Measurements from ENCODE around the gene DGKE. TPM values are rescaled to one million over a fixed set of nuclear protein-coding genes. Genes with fewer than 3 reads are reported as not detected.
A peak's percentile ranks its signal among the peaks of the same experiment; 100 is the strongest.

Gene DGKE
- total RNA-seq, 1 donor from 2014 or later = 12.7 TPM

- H3K36me3 ChIP-seq = peaks cover 100% of the 10 kb centered on the region
- no peak for TF ChIP-seq CTCF (IDR thresholded peaks at IDR 0.05)
- ATAC-seq = peak in 1 of 2 donors; percentile 11
Observed at GRCh38 chr17:56898874-56899273, 64.9 kb downstream of the DGKE start.

GRCh38 chr17:56899403-56899802 is 65.5 kb downstream of the DGKE start:
- intact Hi-C loops (cut with DNase I) = no loop called here
- H3K27ac ChIP-seq = no peak overlapping the region
- no peaks in the 10 kb centered on the region for H3K9me3 ChIP-seq
- TF ChIP-seq CTCF (IDR thresholded peaks at IDR 0.05) = no peak
- H3K27me3 ChIP-seq (ENCODE audit: low read depth) = no peaks in the 10 kb centered on the region
- DNase-seq (no peak), ATAC-seq (no peak)
- H3K4me3 ChIP-seq = no peak overlapping the region
- peaks cover 7% of the 10 kb centered on the region for H3K4me1 ChIP-seq
- H3K36me3 ChIP-seq = peaks cover 100% of the 10 kb centered on the region

More at GRCh38 chr17:56898874-56899273, 64.9 kb downstream of the DGKE start:
- intact Hi-C loops (cut with DNase I) = no loop called here
- H3K4me3 ChIP-seq = no peak overlapping the region
- no peak overlapping the region for H3K27ac ChIP-seq
- H3K9me3 ChIP-seq = no peaks in the 10 kb centered on the region
- DNase-seq = no peak
- peaks cover 7% of the 10 kb centered on the region for H3K4me1 ChIP-seq
- no peaks in the 10 kb centered on the region for H3K27me3 ChIP-seq (ENCODE audit: low read depth)

- DNase-seq (no peak), ATAC-seq (no peak)
- no peak for TF ChIP-seq CTCF (IDR thresholded peaks at IDR 0.05)
- Histone ChIP-seq H3K36me3 (peaks cover 100% of the 10 kb centered on the region), H3K4me3 (no peak overlapping the region), H3K27ac (no peak overlapping the region), H3K4me1 (peaks cover 13% of the 10 kb centered on the region), H3K27me3 (ENCODE audit: low read depth) (no peaks in the 10 kb centered on the region), H3K9me3 (no peaks in the 10 kb centered on the region)
- intact Hi-C loops (cut with DNase I) = no loop called here
Observed at GRCh38 chr17:56902348-56902747, 68.4 kb downstream of the DGKE start.

- no peak for DNase-seq
- peaks cover 100% of the 10 kb centered on the region for H3K36me3 ChIP-seq
Observed at GRCh38 chr17:56903560-56903959, 69.6 kb downstream of the DGKE start.

GRCh38 chr17:56908001-56908542 is 74.1 kb downstream of the DGKE start:
- peak overlapping the region; percentile 51 for H3K27ac ChIP-seq
- peaks cover 55% of the 10 kb centered on the region for H3K36me3 ChIP-seq
- TF ChIP-seq CTCF (IDR thresholded peaks at IDR 0.05) = no peak
- intact Hi-C loops (cut with DNase I) = no loop called here
- DNase-seq (peak; percentile 90), ATAC-seq (peak; percentile 62 to 79)
- no peaks in the 10 kb centered on the region for H3K9me3 ChIP-seq
- H3K4me3 ChIP-seq = no peak overlapping the region
- peaks cover 60% of the 10 kb centered on the region for H3K4me1 ChIP-seq
- H3K27me3 ChIP-seq (ENCODE audit: low read depth) = no peaks in the 10 kb centered on the region

More at GRCh38 chr17:56903560-56903959, 69.6 kb downstream of the DGKE start:
- H3K9me3 ChIP-seq = no peaks in the 10 kb centered on the region
- no peaks in the 10 kb centered on the region for H3K27me3 ChIP-seq (ENCODE audit: low read depth)
- no peak overlapping the region for H3K4me3 ChIP-seq
- peaks cover 23% of the 10 kb centered on the region for H3K4me1 ChIP-seq
- intact Hi-C loops (cut with DNase I) = no loop called here
- no peak overlapping the region for H3K27ac ChIP-seq
- no peak for ATAC-seq
- no peak for TF ChIP-seq CTCF (IDR thresholded peaks at IDR 0.05)

Measured in lower lobe of right lung (tissue), 2 donors.